DMS79 treated with DMSO at 0.1 percent for 48 hours (cell line): Measurements from ENCODE around the gene ZSWIM4.
A peak's percentile ranks its signal among the peaks of the same experiment; 100 is the strongest.
"Not testable (repeated sequence)": the region's sequence is repeated elsewhere in the genome, so short reads cannot be mapped to it uniquely, and the experiment has no call there.

Experiments
- DNase-seq: peaks from one replicate; lab custom pipeline; 2025; lab: John Stamatoyannopoulos, UW

ZSWIM4 gene

DNA sequence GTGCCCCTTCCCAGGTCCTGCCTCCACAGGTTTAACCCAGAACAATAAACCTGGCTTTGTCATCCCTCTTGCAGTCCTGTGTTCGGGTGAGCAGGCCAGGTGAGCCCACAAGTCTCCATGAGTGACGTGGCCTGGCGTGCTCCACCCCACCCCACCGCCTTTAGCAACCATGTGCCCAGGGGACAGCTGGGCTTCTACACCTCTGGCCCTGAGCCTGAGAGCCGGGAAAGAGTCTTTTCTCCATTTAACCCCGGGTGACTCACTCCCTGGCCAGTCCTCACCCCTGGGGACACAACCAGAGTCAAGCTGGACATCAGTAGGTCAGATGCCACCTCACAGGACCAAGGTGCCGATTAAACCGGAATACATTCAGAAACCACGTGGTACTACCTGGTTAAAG lies 16.8 kb upstream of the ZSWIM4 start:
- DNase-seq: no peak

DNA sequence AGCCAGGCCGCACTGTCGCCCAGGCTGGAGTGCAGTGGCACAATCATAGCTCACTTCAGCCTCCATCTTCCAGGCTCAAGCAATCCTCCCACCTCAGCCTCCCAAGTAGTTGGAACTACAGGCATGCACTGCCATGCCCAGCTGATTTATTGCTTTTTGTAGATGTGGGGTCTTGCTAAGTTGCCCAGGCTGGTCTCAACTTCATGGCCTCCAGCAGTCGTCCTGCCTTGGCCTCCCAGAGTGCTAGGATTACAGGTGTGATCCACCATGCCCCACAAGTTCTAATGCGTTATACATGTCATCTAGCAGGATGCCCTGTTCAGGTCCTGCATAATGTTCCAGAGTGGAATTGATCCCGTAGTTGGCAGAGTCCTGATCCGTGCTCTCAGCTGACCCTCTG lies 16.4 kb upstream of the ZSWIM4 start:
- DNase-seq: no peak

DNA sequence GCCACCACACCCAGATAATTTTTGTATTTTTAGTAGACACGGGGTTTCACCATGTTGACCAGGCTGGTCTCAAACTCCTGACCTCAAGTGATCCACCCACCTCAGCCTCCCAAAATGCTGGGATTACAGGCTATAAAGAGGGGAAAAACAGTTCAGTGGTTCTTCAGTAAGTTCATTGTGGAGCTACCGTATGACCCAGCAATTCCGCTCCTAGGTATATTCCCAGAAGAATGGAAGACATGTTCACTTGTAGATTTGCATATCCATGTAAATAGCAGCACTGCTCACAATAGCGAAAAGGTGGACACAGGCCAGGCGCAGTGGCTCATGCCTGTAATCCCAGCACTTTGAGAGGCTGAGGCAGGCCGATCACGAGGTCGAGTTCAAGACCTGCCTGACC lies 15.4 kb upstream of the ZSWIM4 start:
- not testable (repeated sequence) for DNase-seq

DNA sequence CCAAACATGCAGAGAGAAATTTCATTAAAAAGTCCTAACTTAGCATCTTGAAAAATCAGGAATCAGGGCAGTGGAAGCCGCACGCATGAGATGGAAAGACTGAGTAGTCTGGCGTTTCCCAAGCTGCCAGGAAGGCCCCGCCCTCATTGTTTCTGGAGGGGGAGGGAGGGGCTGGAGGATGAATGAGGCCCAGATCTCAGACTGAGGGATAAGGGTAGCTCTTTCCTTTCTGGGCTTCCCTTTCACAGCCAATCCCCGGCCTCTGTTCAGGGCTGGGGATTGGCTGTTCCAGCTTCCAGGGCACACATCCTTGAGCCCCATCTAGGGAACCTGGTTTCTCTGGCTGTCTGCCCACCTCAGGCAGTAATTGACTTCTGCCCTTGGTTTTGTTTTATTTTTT lies 13.7 kb upstream of the ZSWIM4 start:
- no peak for DNase-seq

DNA sequence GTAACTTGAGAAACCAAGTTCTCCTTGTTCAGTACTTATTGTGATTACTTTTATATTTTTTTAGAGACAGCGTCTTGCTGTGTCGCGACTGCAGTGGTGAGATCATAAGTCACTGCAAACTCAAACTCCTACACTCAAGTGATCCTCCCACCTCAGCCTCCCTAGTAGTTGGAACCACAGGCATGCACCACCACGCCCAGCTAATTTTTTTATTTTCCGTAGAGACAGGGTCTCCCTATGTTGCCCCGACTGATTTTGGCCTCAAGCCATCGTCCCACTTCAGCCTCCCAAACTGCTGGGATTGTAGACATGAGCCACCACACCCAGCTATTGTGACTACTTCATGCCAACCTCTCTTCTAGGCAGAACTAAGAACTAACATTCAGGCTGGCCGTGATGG lies 12.7 kb upstream of the ZSWIM4 start:
- no peak for DNase-seq

DNA sequence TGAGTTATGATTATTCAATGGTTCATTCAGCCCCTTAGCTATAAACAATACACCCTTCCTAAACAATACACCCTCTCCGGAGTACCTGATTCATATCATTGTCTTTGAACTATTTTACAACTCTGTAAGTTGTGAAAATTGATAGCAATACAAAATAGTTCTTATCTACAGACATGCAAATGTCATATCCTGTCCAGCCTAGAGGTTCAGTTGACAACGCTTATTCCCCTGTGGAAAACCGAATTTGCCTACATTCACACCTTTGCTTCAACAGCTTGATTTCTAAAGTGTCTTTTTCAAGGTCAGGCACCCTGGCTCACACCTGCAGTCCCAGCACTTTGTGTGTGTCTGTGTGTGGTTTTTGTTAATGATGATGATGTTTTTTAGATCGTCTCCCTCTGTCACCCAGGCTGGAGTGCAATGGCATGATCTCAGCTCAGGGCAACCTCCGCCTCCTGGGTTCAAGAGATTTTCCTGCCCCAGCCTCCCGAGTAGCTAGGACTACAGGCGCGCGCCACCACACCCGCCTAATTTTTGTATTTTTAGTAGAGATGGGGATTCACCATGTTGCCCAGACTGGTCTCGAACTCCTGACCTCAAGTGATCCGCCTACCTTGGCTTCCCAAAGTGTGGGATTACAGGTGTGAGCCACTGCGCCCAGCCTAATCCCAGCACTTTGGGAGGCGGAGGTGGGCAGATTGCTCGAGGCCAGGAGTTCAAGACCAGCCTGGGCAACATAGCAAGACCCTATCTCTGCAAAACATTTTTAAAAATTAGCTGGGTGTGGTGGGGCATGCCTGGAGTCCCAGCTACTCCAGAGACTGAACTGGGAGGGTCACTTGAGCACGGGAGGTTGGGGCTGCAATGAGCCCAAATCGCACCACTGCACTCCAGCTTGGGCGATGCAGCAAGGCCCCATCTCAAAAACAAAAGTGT lies 11.4 kb upstream of the ZSWIM4 start:
- DNase-seq: no peak

DNA sequence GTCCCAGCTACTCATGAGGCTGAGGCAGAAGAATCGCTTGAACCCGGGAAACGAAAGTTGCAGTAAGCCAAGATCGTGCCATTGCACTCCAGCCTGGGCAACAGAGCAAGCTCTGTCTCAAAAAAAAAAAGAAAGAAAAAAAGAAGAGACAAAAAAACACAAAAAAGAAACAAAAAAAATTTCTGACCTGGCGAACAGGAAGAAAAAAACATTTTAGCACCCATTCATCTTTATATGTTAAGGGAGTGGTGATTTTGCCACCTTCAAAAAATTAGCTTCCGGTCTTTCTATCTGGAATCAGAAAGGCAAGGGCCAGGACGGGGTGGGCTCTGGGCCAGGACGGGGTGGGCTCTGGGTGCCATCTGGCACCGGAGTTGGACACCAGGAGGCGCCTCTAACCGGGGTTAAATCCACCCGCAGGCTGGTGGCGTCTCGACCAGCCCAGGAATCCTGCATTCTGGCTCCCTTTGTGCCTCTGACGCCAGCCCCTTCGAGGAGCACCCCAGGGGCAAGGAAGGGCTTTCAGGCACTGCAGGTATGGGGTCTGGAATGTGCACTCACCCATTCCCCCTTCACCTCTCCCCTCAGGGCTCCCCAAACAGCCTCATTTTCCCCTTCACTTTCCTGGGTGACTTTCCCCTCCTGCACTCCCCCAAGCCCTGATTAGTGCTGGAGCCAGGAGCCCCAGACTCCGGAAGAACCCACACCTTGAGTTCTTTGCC lies 10.4 kb upstream of the ZSWIM4 start:
- DNase-seq: no peak

DNA sequence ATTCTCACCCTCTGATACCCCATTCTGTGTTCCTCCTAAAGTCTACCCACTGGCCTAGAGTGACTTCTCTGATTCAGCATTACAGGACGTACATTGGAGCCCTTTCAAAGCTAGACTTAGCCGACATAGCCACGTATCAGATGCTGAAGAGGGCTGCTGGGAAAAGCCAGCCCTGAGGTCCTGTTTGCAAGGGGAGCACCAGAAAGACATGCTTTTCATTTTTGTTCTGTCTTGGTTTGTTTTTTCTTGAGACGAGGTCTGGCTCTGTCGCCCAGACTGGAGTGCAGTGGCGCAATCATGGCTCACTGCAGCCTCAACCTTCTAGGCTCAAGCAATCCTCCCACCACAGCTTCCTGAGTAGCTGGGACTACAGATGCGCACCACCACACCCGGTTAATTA lies 6.3 kb upstream of the ZSWIM4 start:
- DNase-seq: no peak

DNA sequence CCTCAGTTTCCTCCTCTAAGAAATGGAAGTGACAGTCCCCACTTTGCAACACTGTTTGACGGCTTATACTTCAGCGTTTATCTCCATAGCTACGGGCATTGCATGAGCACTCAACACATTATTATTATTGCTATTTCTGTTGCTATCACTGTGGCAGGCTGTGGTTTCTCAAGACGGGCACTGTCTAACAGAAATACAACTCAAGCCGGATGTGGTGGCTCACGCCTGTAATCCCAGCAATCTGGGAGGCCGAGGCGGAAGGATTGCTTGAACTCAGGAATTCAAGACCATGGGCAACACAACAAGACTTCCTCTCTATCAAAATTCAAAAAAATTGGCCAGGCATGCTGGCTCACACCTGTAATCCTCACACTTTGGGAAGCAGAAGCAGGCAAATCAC lies 4.9 kb upstream of the ZSWIM4 start:
- DNase-seq: no peak

DNA sequence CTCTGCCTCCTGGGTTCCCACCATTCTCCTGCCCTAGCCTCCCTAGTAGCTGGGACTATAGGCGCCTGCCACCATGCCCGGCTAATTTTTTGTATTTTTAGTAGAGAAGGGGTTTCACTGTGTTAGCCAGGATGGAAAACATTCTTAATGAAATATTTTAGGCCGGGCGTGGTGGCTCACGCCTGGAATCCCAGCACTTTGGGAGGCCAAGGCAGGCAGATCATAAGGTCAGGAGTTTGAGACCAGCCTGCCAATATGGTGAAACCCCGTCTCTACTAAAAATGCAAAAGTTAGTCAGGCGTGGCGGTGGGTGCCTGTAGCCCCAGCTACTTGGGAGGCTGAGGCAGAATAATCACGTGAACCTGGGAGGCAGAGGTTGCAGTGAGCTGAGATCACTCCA lies 1.9 kb upstream of the ZSWIM4 start:
- DNase-seq: not testable (repeated sequence)

DNA sequence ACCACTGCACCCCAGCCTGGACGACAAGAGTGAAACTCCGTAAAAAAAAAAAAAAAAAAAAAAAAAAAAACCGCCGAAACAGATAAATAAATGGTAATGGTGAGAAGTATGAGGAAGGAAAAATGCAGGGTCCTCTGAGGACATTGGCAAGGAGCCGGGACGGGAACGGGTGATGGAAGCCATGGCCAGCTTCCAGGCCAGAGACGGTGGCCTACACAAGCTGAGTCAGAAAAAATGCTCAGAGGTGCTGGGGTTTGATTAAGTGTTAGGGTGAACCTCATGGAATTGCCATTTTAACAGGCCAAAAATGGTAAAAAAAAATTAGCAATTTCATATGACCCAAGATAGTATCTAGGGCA lies 866 bp upstream of the ZSWIM4 start:
- DNase-seq: peak; percentile 9

DNA sequence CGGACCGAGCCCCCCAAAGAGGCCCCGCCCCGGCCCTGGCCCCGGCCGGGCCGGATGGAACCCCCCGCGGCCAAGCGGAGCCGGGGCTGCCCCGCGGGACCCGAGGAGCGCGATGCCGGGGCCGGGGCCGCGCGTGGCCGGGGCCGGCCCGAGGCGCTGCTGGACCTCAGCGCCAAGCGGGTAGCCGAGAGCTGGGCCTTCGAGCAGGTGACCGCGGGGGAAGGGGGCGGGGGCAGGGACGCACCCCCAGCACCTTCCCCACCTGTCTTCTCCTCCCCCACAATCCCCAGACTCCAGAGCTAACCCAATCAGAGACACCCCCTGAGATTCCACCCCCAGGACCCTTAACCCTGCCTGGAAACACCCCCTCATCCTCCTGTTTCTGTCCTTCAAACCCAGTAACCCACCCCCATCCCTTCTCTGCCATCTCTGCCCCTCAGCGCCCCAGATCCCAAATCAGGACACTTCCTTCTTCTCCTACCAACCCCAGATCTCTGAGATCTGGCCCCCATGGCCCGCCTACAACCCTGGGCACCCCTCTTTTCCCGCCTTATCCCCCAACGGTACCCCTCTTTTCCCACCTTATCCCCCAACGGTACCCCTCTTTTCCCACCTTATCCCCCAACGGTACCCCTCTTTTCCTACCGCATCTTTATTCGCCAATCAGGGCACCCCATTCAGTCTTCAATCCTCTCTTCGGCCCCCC lies 505 bp downstream of the ZSWIM4 start:
- no peak for DNase-seq

DNA sequence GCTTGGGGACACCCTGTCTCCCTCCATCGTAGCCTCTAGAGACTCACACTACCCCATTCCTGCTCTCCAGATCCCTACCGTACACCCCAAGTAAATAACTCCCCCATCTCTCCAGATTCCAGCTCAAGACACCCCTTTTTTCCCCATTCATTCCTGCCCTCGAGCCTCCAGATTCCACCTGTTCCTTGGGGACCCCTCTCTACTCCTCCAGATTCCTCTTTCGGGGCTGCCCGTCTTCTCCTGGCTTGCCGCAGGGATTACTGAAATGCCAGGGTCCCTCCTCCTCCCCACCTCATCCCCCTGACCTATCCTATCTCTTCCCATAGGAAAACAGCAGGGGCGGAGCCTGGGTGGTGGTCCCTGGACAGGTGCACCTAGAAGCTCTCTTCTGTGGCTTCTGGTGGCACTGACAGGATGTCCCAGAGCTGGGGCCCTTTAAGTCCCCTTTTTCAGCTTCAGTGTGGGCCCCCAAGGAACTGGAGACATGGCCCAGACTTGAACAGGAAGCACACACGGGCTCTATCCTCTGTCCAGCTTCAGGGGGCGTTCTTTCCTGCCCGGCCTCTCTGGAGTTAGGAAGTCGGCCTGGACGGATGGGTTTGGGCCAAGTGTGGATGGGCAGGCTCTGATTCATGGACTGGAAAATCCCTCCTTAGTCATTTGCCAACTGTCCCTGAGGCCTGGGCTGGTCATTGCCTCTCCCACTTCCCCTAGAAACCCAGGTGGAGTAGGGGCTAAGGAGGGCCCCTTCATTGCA lies 1.2 kb downstream of the ZSWIM4 start:
- no peak for DNase-seq

DNA sequence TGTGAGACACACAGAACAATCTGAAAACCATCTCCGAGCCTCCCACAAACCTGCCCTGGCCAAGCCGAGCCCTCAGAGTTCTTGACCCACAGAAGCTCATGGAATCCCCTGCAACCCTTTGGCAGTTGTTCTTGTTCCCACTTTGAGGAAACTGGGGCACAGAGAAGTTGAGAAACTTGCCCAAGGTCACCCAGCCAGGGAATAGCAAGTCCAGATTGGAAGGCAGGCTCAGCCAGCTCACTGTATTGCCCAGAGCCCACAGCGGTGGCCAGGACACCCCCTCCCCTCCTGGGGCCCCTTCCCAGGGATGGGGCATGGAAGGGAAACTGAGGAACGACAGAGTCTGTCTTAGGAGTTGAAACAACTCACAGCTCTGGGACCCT lies 1.8 kb downstream of the ZSWIM4 start:
- no peak for DNase-seq

DNA sequence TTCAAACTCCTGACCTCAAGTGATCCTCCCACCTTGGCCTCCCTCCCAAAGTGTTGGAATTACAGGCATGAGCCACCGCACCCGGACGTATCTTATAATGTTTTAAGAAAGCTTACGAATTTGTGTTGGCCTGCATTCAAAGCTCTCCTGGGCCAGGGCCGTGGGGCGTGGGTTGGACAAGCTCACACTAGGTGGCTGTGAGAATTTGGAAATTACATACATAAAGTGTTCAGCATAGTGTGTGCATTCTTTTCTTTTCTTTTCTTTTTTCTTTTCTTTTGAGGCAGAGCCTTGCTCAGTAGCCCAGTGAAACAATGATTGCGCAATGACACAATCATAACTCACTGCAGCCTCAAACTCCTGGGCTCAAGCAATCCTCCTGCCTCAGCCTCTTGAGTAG lies 2.6 kb downstream of the ZSWIM4 start:
- DNase-seq: no peak

DNA sequence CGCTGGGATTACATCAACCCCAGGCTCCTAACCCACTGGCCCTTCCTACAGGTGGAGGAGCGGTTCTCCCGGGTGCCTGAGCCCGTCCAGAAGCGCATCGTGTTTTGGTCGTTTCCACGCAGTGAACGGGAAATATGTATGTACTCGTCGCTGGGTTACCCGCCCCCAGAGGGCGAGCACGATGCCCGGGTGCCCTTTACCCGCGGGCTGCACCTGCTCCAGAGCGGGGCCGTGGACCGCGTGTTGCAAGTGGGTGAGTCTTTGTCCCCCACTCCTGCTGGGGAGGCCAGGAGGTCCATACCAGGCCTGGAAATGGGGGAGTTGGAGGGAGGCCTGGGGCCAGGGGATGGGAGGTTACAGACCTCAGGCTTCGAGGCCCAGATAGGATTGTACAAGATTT lies 4.4 kb downstream of the ZSWIM4 start:
- no peak for DNase-seq

DNA sequence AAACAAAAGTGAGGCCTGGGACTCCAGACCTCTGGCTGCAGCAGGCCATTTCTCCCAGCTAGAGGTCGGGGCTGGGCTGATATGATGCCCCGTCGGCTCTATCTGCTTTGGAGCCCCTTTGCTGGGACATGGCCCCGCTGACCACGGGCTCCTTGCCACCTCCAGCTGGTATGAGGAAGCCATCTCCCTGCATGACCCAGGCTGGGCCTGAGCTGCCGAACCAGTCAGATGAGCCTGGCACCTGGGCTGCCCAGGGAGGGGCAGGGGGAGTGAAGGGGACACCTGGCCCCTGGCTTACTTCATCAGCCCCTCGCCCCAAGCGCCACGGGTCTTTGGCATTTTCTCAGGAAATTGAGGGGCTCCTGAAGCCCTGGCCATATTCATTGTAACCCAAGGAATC lies 7.8 kb downstream of the ZSWIM4 start:
- no peak for DNase-seq

DNA sequence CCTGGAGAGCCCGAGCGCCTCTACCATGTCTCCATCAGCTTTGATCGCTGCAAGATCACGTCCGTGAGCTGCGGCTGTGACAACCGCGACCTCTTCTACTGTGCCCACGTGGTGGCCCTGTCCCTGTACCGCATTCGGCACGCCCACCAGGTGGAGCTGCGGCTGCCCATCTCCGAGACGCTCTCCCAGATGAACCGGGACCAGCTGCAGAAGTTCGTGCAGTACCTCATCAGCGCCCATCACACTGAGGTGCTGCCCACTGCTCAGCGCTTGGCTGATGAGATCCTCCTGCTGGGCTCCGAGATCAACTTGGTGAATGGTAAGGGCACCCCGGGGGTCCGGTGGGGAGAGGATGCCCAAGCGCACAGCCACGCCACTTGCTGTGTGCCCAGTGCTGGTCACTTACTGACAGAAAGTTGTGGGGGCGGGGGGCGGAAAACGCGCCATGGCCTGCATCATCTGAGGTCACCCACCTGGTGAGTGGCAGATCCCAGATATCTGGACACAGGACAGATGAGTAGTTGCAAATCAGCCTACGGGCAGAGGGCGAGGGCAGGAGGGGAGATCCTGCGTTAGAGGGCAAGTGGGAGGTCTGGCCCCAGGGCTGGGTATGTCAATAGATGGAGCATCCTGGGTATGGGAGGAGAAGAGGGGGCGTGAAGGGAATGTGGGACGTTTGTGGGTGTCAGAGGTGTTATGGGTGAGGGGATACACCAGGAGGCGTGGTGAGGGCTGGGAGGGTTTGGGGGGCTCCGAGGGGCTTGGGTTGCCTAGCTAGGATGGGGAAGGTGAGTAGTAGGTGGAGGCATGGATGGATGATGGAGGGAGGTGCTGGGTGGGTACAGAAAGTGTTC lies 9.8 kb downstream of the ZSWIM4 start:
- no peak for DNase-seq

DNA sequence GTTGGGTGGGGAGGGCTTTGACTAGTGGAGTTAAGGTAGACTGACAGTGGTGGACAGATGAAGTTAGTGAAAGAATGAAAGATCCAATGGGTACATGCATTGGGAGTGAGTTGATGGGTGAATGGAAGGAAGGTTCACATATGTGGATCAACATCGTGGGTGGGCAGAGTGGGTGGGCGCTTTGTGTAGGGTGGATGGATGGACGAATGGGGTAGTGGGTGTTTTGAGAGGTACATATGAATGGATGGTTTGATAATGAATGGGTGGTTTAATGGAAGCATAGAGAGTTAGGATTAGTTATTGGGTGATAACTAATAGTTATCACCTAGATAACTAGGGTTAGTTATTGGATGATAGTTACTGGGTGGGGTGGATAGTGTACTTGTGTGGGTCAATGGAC lies 11.5 kb downstream of the ZSWIM4 start:
- DNase-seq: no peak

DNA sequence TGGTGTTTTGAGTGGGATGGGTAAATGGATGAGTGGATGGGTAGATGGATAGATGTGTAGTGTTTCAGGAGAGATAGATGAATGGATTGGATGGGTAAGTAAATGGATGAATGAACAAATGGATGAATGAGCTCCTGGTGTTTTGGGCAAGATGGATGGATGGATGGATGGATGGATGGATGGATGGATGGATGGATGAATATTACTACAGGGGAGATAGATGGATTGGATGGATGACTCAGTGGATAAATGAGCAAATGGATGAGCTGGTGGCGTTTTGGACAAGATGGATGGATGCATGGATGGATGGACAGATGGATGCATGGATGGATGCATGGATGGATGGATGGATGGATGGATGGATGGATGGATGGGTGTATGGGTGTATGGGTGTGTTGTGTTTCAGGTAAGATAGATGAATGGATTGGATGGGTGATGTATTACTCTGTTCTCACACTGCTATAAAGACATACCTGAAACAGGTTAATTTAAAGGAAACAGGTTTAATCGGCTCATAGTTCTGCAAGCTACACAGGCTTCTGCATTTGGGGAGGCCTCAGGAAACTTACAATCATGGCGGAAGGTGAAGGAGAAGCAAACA lies 12.3 kb downstream of the ZSWIM4 start:
- DNase-seq: no peak

DNA sequence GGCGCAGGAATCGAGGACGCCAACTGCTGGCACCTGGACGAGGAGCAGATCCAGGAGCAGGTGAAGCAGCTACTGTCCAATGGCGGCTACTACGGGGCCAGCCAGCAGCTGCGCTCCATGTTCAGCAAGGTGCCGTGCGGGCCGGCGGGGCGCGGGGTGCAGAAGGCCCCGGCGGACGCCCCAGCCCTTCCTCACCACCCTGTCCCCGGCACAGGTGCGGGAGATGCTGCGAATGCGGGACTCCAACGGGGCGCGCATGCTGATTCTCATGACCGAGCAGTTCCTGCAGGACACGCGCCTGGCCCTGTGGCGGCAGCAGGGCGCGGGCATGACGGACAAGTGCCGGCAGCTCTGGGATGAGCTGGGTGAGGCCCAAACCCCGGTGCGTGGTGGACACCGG lies 13.6 kb downstream of the ZSWIM4 start:
- DNase-seq: no peak
